ENCODE data around the gene ARMS2. TPM values are rescaled to one million over a fixed set of nuclear protein-coding genes. Genes with fewer than 3 reads are reported as not detected.

Gene ARMS2
- total RNA-seq, 1 experiment from 2014 or later, result not detected

GRCh38 chr10:122504610-122504950 lies 50.1 kb downstream of the ARMS2 start:
- Mint-ChIP-seq H3K9me3 (no peaks in the 10 kb centered on the region), H3K36me3 (no peaks in the 10 kb centered on the region), H3K27me3 (ENCODE audit: low read depth) (no peaks in the 10 kb centered on the region), H3K4me3 (no peak overlapping the region), H3K4me1 (peaks cover 5% of the 10 kb centered on the region; the same call in 1 of the 2 replicates), H3K27ac (no peak overlapping the region)
- DNase-seq (ENCODE audit: low spot score) (no peak), ATAC-seq (no peak)
- CTCF ChIA-PET, result no interaction called here
- TF ChIP-seq, protein P1, sequence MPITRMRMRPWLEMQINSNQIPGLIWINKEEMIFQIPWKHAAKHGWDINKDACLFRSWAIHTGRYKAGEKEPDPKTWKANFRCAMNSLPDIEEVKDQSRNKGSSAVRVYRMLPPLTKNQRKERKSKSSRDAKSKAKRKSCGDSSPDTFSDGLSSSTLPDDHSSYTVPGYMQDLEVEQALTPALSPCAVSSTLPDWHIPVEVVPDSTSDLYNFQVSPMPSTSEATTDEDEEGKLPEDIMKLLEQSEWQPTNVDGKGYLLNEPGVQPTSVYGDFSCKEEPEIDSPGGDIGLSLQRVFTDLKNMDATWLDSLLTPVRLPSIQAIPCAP (CRISPR knock-in tag; IDR thresholded peaks at IDR 0.05), result no peak
- TF ChIP-seq E2F5 (CRISPR knock-in tag; IDR thresholded peaks at IDR 0.05) (no peak), SP1 (CRISPR knock-in tag; conservative IDR thresholded peaks at IDR 0.05) (no peak), ATF3 (CRISPR knock-in tag; conservative IDR thresholded peaks at IDR 0.05) (no peak), GRHL2 (CRISPR knock-in tag; IDR thresholded peaks at IDR 0.05; ENCODE audit: insufficient replicate concordance, severe bottlenecking) (no peak), IRF2 (CRISPR knock-in tag; IDR thresholded peaks at IDR 0.05; ENCODE audit: borderline replicate concordance, low read depth) (no peak), ZNF219 (CRISPR knock-in tag; IDR thresholded peaks at IDR 0.05; ENCODE audit: borderline replicate concordance) (no peak)
- POLR2A ChIA-PET, result no interaction called here

DNA sequence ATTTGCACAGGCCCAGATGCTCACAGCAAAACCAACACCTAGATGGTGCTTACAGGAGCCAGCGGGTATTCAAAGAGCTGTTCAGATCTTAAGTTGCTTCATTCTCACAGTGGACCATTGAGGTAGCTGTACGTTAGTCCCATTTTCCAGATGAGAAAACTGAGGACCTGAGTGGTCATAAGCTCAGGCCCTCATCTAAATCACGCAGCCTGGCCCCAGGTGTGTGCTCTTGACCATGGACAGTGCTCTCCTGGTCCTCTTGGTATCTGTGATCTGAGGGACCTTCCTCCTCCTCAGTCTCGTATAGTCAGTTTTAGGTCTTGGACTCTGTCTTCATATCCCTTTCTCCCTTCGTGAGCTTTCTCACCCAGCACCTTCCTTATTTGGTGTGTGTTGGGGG lies 50.6 kb downstream of the ARMS2 start:
- no peaks in the 10 kb centered on the region for H3K9me3 Mint-ChIP-seq
- POLR2A ChIA-PET, result no interaction called here
- no peak for ATAC-seq

More for the DNA sequence above, 50.6 kb downstream of the ARMS2 start:
- Mint-ChIP-seq H3K27me3 (ENCODE audit: low read depth) (no peaks in the 10 kb centered on the region), H3K4me3 (no peak overlapping the region), H3K4me1 (peaks cover 5% of the 10 kb centered on the region; the same call in 1 of the 2 replicates), H3K27ac (no peak overlapping the region), H3K36me3 (no peaks in the 10 kb centered on the region)
- CTCF ChIA-PET, result interaction anchor here (0.6 kb wide), 1 partner anchor 9 kb away, joined by 3 read pairs; no protein-coding TSS in a partner anchor
- DNase-seq (ENCODE audit: low spot score), result no peak
- TF ChIP-seq TEAD1 (CRISPR knock-in tag; IDR thresholded peaks at IDR 0.05) (no peak), ETV6 (CRISPR knock-in tag; IDR thresholded peaks at IDR 0.05) (no peak), ZNF263 (CRISPR knock-in tag; IDR thresholded peaks at IDR 0.05; ENCODE audit: low read depth) (no peak), TP53 (CRISPR knock-in tag; IDR thresholded peaks at IDR 0.05) (no peak), JUN (CRISPR knock-in tag; IDR thresholded peaks at IDR 0.05) (no peak), ATF1 (CRISPR knock-in tag; IDR thresholded peaks at IDR 0.05) (no peak), ATF2 (CRISPR knock-in tag; IDR thresholded peaks at IDR 0.05; ENCODE audit: borderline replicate concordance, low read depth) (no peak), CBFB (CRISPR knock-in tag; IDR thresholded peaks at IDR 0.05; ENCODE audit: low read depth) (no peak), HMGA2 (CRISPR knock-in tag; IDR thresholded peaks at IDR 0.05) (no peak), JAZF1 (CRISPR knock-in tag; IDR thresholded peaks at IDR 0.05) (no peak), PREB (CRISPR knock-in tag; IDR thresholded peaks at IDR 0.05; ENCODE audit: borderline replicate concordance) (no peak)
- TF ChIP-seq, protein P2, sequence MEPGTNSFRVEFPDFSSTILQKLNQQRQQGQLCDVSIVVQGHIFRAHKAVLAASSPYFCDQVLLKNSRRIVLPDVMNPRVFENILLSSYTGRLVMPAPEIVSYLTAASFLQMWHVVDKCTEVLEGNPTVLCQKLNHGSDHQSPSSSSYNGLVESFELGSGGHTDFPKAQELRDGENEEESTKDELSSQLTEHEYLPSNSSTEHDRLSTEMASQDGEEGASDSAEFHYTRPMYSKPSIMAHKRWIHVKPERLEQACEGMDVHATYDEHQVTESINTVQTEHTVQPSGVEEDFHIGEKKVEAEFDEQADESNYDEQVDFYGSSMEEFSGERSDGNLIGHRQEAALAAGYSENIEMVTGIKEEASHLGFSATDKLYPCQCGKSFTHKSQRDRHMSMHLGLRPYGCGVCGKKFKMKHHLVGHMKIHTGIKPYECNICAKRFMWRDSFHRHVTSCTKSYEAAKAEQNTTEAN (CRISPR knock-in tag; IDR thresholded peaks at IDR 0.05), result no peak
- TF ChIP-seq, protein P3, sequence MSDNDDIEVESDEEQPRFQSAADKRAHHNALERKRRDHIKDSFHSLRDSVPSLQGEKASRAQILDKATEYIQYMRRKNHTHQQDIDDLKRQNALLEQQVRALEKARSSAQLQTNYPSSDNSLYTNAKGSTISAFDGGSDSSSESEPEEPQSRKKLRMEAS (CRISPR knock-in tag; IDR thresholded peaks at IDR 0.05), result no peak
- TF ChIP-seq, protein P4, sequence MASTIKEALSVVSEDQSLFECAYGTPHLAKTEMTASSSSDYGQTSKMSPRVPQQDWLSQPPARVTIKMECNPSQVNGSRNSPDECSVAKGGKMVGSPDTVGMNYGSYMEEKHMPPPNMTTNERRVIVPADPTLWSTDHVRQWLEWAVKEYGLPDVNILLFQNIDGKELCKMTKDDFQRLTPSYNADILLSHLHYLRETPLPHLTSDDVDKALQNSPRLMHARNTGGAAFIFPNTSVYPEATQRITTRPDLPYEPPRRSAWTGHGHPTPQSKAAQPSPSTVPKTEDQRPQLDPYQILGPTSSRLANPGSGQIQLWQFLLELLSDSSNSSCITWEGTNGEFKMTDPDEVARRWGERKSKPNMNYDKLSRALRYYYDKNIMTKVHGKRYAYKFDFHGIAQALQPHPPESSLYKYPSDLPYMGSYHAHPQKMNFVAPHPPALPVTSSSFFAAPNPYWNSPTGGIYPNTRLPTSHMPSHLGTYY (CRISPR knock-in tag; IDR thresholded peaks at IDR 0.05), result no peak
